HepG2 (cell line): ENCODE results near the gene BCAS3. TPM values are rescaled to one million over a fixed set of nuclear protein-coding genes. Genes with fewer than 3 reads are reported as not detected.

ENCODE experiments used
- ATAC-seq: fragments of 200-7000 bp; cut with Tn5 transposase; 3 replicates; pipeline ENCODE4 v1.9.1; 2020; ENCODE audit warnings: mild to moderate bottlenecking, moderate library complexity
- BruUV-seq: library from RNA; stranded (reverse); fragments of 400-500 nt; replicated peaks from 2 replicates; lab custom pipeline; 2021; lab: Mats Ljungman, UMichigan
- CTCF ChIA-PET: fragments of 300-600 bp; formaldehyde crosslinking; extraction: SDS; loops from one replicate; lab custom pipeline; 2021; ENCODE audit warnings: low total read pairs, inconsistent platforms, low intra/inter-chr PET ratio; lab: Yijun Ruan, JAX
- POLR2A ChIA-PET: fragments of 350-600 bp; sonication (Branson Sonifier 250); formaldehyde crosslinking; loops from one replicate; lab custom pipeline; 2020; ENCODE audit warnings: antibody characterized with exemption, inconsistent platforms; lab: Yijun Ruan, JAX
- DNase-seq: peaks from one replicate; pipeline ENCODE4 v3.0.0-alpha.2; 2015; ENCODE audit warnings: low spot score
- FAIRE-seq: peaks from 3 replicates; lab custom pipeline; 2011; peaks lifted over from hg19 to GRCh38; lab: Jason Lieb, UNC
- H2AFZ ChIP-seq: one replicate; pipeline ENCODE4 v1.6.1; 2011; ENCODE audit warnings: low read length, inconsistent platforms
- H3K27ac ChIP-seq: fragments of 300-600 bp; 3 replicates; pipeline ENCODE4 v1.8.0; 2011; ENCODE audit warnings: mixed run types, mild to moderate bottlenecking, mixed read lengths, low read length, inconsistent platforms; ENCODE audit not compliant: insufficient read depth; ENCODE audit errors: extremely low read length
- H3K27me3 ChIP-seq, 2 experiments: fragments of 200-600 bp in 1 of 2; 2 replicates in 1 of 2; 3 replicates in 1 of 2; pipeline versions ENCODE4 v1.6.0 to v1.8.0; 2011; ENCODE audit warnings: low read length in 2 of 2, mild to moderate bottlenecking in 2 of 2, moderate library complexity in 2 of 2, inconsistent platforms in 1 of 2; ENCODE audit not compliant: insufficient read depth in 2 of 2, control insufficient read depth in 1 of 2
- H3K36me3 ChIP-seq, 2 experiments: fragments of 200-600 bp in 1 of 2; replicated peaks in 1 of 2; 2 replicates in 1 of 2; 3 replicates in 1 of 2; pipeline versions ENCODE4 v1.5.1 to v1.8.0; 2011; ENCODE audit warnings: low read length in 2 of 2, inconsistent platforms in 1 of 2; ENCODE audit not compliant: insufficient read depth in 2 of 2, control insufficient read depth in 1 of 2
- H3K4me1 ChIP-seq: 2 replicates; pipeline ENCODE4 v1.5.1; 2012; ENCODE audit warnings: low read length, inconsistent platforms; ENCODE audit not compliant: insufficient read depth
- H3K4me2 ChIP-seq: 2 replicates; pipeline ENCODE4 v1.6.0; 2011; ENCODE audit warnings: low read depth, low read length, inconsistent platforms
- H3K4me3 ChIP-seq, 3 experiments: fragments of 200-600 bp in 1 of 3; sonication (generic), shearing (Covaris generic) in 1 of 3; replicated peaks in 1 of 3; 2 replicates each; pipeline ENCODE4 v1.5.1; 2011 to 2016; ENCODE audit warnings: low read length in 3 of 3, inconsistent platforms in 2 of 3, low read depth in 2 of 3, mild to moderate bottlenecking in 2 of 3, control low read depth in 1 of 3, mixed read lengths in 1 of 3; ENCODE audit not compliant: insufficient read depth in 1 of 3
- H3K79me2 ChIP-seq: one replicate; pipeline ENCODE4 v1.6.1; 2011; ENCODE audit warnings: low read length, inconsistent platforms; ENCODE audit not compliant: insufficient read depth
- H3K9ac ChIP-seq: 2 replicates; pipeline ENCODE4 v1.6.0; 2011; ENCODE audit warnings: mild to moderate bottlenecking, low read depth, low read length, inconsistent platforms; ENCODE audit not compliant: insufficient read depth
- H3K9me3 ChIP-seq: 2 replicates; pipeline ENCODE4 v1.5.1; 2012; ENCODE audit warnings: mild to moderate bottlenecking, low read length
- H4K20me1 ChIP-seq: 2 replicates; pipeline ENCODE4 v1.6.0; 2011; ENCODE audit warnings: inconsistent platforms, mild to moderate bottlenecking, low read length, moderate library complexity; ENCODE audit not compliant: insufficient read depth
- ADNP ChIP-seq: sonication (generic); formaldehyde crosslinking; IDR thresholded peaks from 2 replicates; pipeline ENCODE4 v1.4.0; 2020; ENCODE audit warnings: missing genetic modification reagents
- HCFC1 ChIP-seq: fragments of 150-350 bp; IDR thresholded peaks from 2 replicates; pipeline ENCODE4 v1.6.1; 2014; ENCODE audit warnings: low read depth, low read length
- JUN ChIP-seq: sonication (generic); formaldehyde crosslinking; IDR thresholded peaks from 2 replicates; pipeline ENCODE4 v1.4.0; 2020; ENCODE audit warnings: mild to moderate bottlenecking, missing genetic modification reagents
- MIER3 ChIP-seq: IDR thresholded peaks from 2 replicates; pipeline ENCODE4 v1.6.1; 2016; ENCODE audit warnings: missing compliant biosample characterization, borderline replicate concordance
- PATZ1 ChIP-seq: sonication (generic); formaldehyde crosslinking; IDR thresholded peaks from 2 replicates; pipeline ENCODE4 v1.4.0; 2020; ENCODE audit warnings: missing genetic modification reagents
- SCMH1 ChIP-seq: sonication (generic); formaldehyde crosslinking; IDR thresholded peaks from 2 replicates; pipeline ENCODE4 v1.9.0; 2021; ENCODE audit warnings: missing genetic modification reagents, mild to moderate bottlenecking, borderline replicate concordance
- SMARCE1 ChIP-seq: fragments of 450-650 bp; IDR thresholded peaks from 2 replicates; pipeline ENCODE4 v1.6.1; 2017; ENCODE audit warnings: borderline replicate concordance
- SRSF1 ChIP-seq: fragments of 200-400 bp; formaldehyde crosslinking; optimal IDR thresholded peaks from 2 replicates; pipeline ENCODE3; 2017; ENCODE audit warnings: mild to moderate bottlenecking, low read depth, low read length, moderate library complexity
- ZNF460 ChIP-seq: sonication (generic); formaldehyde crosslinking; IDR thresholded peaks from 2 replicates; pipeline ENCODE4 v1.5.1; 2020; ENCODE audit warnings: missing genetic modification reagents, mild to moderate bottlenecking, borderline replicate concordance
- ZNF672 ChIP-seq: sonication (generic); formaldehyde crosslinking; IDR thresholded peaks from 2 replicates; pipeline ENCODE4 v1.8.1; 2022; ENCODE audit warnings: missing genetic modification reagents
- ZSCAN21 ChIP-seq: sonication (generic); formaldehyde crosslinking; IDR thresholded peaks from 2 replicates; pipeline ENCODE4 v1.8.0; 2022; ENCODE audit warnings: mild to moderate bottlenecking, missing genetic modification reagents, moderate library complexity, borderline replicate concordance
- WGBS: methylation state at CpG from one replicate; pipeline ENCODE4 v1.1.6; 2017; ENCODE audit warnings: low lambda C conversion rate; 5-methylcytosine and 5-hydroxymethylcytosine counted together
- in situ Hi-C: cut with HindIII; loops from 2 replicates; pipeline ENCODE4 v1.10.0; 2017; ENCODE audit warnings: low pct_unique_long_range_greater_than_20kb; ENCODE audit not compliant: extremely low pct_ligation_motif_present
- intact Hi-C: fragments of 100-400 bp; cut with micrococcal nuclease; formaldehyde crosslinking; loops from one replicate; pipeline ENCODE4 v1.10.0; 2022; ENCODE audit not compliant: unreplicated experiment
- polyA plus RNA-seq, 8 experiments: library from polyadenylated mRNA; depleted of rRNA in 3 of 8; stranded (reverse) in 7 of 8; unstranded in 1 of 8; fragments of >200 nt; fragmentation: Illumina TruSeq in 4 of 8; extraction: Trizol in 4 of 8; gene quantifications; 2 replicates each; pipeline versions ENCODE4 v1.2.1 to v1.2.3, GENCODE V29; 2011 to 2016; ENCODE audit warnings: low read depth in 4 of 8, missing spikeins in 1 of 8, mixed read lengths in 1 of 8; ENCODE audit not compliant: insufficient read depth in 1 of 8
- total RNA-seq, 5 experiments: library from RNA; depleted of rRNA; stranded (reverse); fragments of >200 nt; fragmentation: Illumina TruSeq; extraction: Trizol; gene quantifications; 2 replicates each; pipeline ENCODE4 v1.2.3, GENCODE V29; 2016; ENCODE audit warnings: low read depth in 1 of 5
- TF ChIP-seq, protein P1 (sequence below), 2 experiments: sonication (generic) in 1 of 2; formaldehyde crosslinking in 1 of 2; IDR thresholded peaks; 2 replicates each; pipeline versions ENCODE4 v1.6.1 to v1.9.0; 2014 to 2022; ENCODE audit warnings: antibody characterized with exemption in 1 of 2, borderline replicate concordance in 1 of 2, inconsistent platforms in 1 of 2, low read depth in 1 of 2, missing genetic modification reagents in 1 of 2

The BCAS3 gene
- total and polyA plus RNA-seq, 2 of the 13 experiments (the other 11 are each of a cell fraction or from before 2014, with no cell fraction given), result 10.7 to 11.2 TPM

- Histone ChIP-seq H3K36me3 (no peaks in the 10 kb centered on the region), H4K20me1 (no peaks in the 10 kb centered on the region), H3K27me3 (no peaks in the 10 kb centered on the region), H2AFZ (no peak overlapping the region), H3K9ac (no peak overlapping the region), H3K9me3 (no peaks in the 10 kb centered on the region), H3K4me3 (no peak overlapping the region), H3K4me2 (no peak overlapping the region), H3K4me1 (peaks cover 12% of the 10 kb centered on the region; the same call in 1 of the 2 replicates), H3K79me2 (no peaks in the 10 kb centered on the region), H3K27ac (no peak overlapping the region)
- DNase-seq (no peak), FAIRE-seq (no peak), ATAC-seq (no peak)
- POLR2A ChIA-PET, result no interaction called here
- CTCF ChIA-PET, result no interaction called here
- intact Hi-C loops (no loop called here), in situ Hi-C loops (no loop called here)
- WGBS, result 43% methylated on average over 1 of the region's 1 CpG
- BruUV-seq, result no TSS peak
- TF ChIP-seq PATZ1 (CRISPR knock-in tag) (no peak), MIER3 (CRISPR knock-in tag) (no peak), SRSF1 (no peak), SMARCE1 (no peak), ZNF672 (no peak), ZNF460 (CRISPR knock-in tag) (no peak), ZSCAN21 (CRISPR knock-in tag) (no peak), SCMH1 (no peak), JUN (CRISPR knock-in tag) (no peak), HCFC1 (no peak), ADNP (CRISPR knock-in tag) (no peak)
- TF ChIP-seq, protein P1, sequence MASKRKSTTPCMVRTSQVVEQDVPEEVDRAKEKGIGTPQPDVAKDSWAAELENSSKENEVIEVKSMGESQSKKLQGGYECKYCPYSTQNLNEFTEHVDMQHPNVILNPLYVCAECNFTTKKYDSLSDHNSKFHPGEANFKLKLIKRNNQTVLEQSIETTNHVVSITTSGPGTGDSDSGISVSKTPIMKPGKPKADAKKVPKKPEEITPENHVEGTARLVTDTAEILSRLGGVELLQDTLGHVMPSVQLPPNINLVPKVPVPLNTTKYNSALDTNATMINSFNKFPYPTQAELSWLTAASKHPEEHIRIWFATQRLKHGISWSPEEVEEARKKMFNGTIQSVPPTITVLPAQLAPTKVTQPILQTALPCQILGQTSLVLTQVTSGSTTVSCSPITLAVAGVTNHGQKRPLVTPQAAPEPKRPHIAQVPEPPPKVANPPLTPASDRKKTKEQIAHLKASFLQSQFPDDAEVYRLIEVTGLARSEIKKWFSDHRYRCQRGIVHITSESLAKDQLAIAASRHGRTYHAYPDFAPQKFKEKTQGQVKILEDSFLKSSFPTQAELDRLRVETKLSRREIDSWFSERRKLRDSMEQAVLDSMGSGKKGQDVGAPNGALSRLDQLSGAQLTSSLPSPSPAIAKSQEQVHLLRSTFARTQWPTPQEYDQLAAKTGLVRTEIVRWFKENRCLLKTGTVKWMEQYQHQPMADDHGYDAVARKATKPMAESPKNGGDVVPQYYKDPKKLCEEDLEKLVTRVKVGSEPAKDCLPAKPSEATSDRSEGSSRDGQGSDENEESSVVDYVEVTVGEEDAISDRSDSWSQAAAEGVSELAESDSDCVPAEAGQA (IDR thresholded peaks at IDR 0.05; ENCODE audit: low read depth), result no peak
- TF ChIP-seq, protein P1 (CRISPR knock-in tag; IDR thresholded peaks at IDR 0.05; ENCODE audit: borderline replicate concordance), result no peak
These were observed 607.1 kb downstream of the BCAS3 start for GRCh38 chr17:61284746-61285145.
